Keratinocyte (primary cell): ENCODE data around the gene HNRNPA2B1. TPM values are rescaled to one million over a fixed set of nuclear protein-coding genes. Genes with fewer than 3 reads are reported as not detected.

Experiments used
- DNase-seq: peaks from one replicate; pipeline ENCODE4 v3.0.0-alpha.2; 2011; ENCODE audit warnings: low read depth, missing footprints, low spot score
- FAIRE-seq: peaks from 2 replicates; lab custom pipeline; 2011; peaks lifted over from hg19 to GRCh38; lab: Jason Lieb, UNC
- H2AFZ ChIP-seq: 2 replicates; pipeline ENCODE4 v1.6.0; 2012; ENCODE audit warnings: low read length, control low read depth, inconsistent platforms; ENCODE audit not compliant: control insufficient read depth
- H3K27ac ChIP-seq: 2 replicates; pipeline ENCODE4 v1.5.1; 2011; ENCODE audit warnings: low read length; ENCODE audit not compliant: control insufficient read depth, insufficient read depth
- H3K27me3 ChIP-seq: 3 replicates; pipeline ENCODE4 v1.6.0; 2011; ENCODE audit warnings: low read length; ENCODE audit not compliant: control insufficient read depth, insufficient read depth; ENCODE audit errors: extremely low read depth
- H3K36me3 ChIP-seq, 2 experiments: 2 replicates in 1 of 2; 3 replicates in 1 of 2; pipeline ENCODE4 v1.5.1; 2011; ENCODE audit warnings: low read length in 2 of 2, mild to moderate bottlenecking in 1 of 2; ENCODE audit not compliant: control insufficient read depth in 2 of 2, insufficient read depth in 2 of 2; ENCODE audit errors: extremely low read depth in 1 of 2
- H3K4me1 ChIP-seq: 3 replicates; pipeline ENCODE4 v1.5.1; 2011; ENCODE audit warnings: low read length; ENCODE audit not compliant: control insufficient read depth, insufficient read depth; ENCODE audit errors: extremely low read depth
- H3K4me2 ChIP-seq: 3 replicates; pipeline ENCODE4 v1.6.0; 2011; ENCODE audit warnings: low read depth, low read length; ENCODE audit not compliant: control insufficient read depth, insufficient read depth; ENCODE audit errors: extremely low read depth
- H3K4me3 ChIP-seq, 3 experiments: fragments of 200-600 bp in 1 of 3; sonication (generic) in 1 of 3; 2 replicates in 2 of 3; 3 replicates in 1 of 3; pipeline ENCODE4 v1.5.1; 2011 to 2016; ENCODE audit warnings: low read length in 3 of 3, mild to moderate bottlenecking in 3 of 3, control low read depth in 2 of 3, inconsistent platforms in 1 of 3, low read depth in 1 of 3, mixed read lengths in 1 of 3, mixed run types in 1 of 3, moderate library complexity in 1 of 3; ENCODE audit not compliant: control insufficient read depth in 2 of 3, insufficient read depth in 2 of 3; ENCODE audit errors: extremely low read depth in 1 of 3
- H3K79me2 ChIP-seq: 2 replicates; pipeline ENCODE4 v1.6.0; 2012; ENCODE audit warnings: low read length; ENCODE audit not compliant: control insufficient read depth, insufficient read depth
- H3K9ac ChIP-seq: 3 replicates; pipeline ENCODE4 v1.6.0; 2011; ENCODE audit warnings: low read length; ENCODE audit not compliant: control insufficient read depth, insufficient read depth; ENCODE audit errors: extremely low read depth
- H3K9me1 ChIP-seq: 3 replicates; pipeline ENCODE4 v1.6.0; 2011; ENCODE audit warnings: low read length; ENCODE audit not compliant: control insufficient read depth, insufficient read depth; ENCODE audit errors: extremely low read depth
- H3K9me3 ChIP-seq: 2 replicates; pipeline ENCODE4 v1.5.1; 2012; ENCODE audit warnings: low read depth, low read length; ENCODE audit not compliant: control insufficient read depth
- H4K20me1 ChIP-seq: 3 replicates; pipeline ENCODE4 v1.6.0; 2011; ENCODE audit warnings: low read length; ENCODE audit not compliant: control insufficient read depth, insufficient read depth; ENCODE audit errors: extremely low read depth
- EZH2 ChIP-seq: IDR thresholded peaks from one replicate; pipeline ENCODE4 v1.6.1; 2012; ENCODE audit warnings: inconsistent platforms, mild to moderate bottlenecking, low read length, moderate library complexity
- dilution Hi-C: fragments of 300-500 bp; cut with MboI; formaldehyde crosslinking; loops from one replicate; pipeline ENCODE4 v1.7.0; 2020; ENCODE audit warnings: low sequenced_read_pairs; ENCODE audit not compliant: extremely low pct_ligation_motif_present
- polyA plus RNA-seq, 5 experiments: library from polyadenylated mRNA; depleted of rRNA in 3 of 5; stranded (reverse) in 3 of 5; stranded (forward) in 1 of 5; unstranded in 1 of 5; fragments of >200 nt; gene quantifications; 1 replicate in 1 of 5; 2 replicates in 3 of 5; 3 replicates in 1 of 5; pipeline versions ENCODE4 v1.2.1 to v1.2.3, GENCODE V29; 2011 to 2012; ENCODE audit warnings: missing spikeins in 2 of 5, low read depth in 1 of 5, low replicate concordance in 1 of 5
- TF ChIP-seq, protein P1 (sequence below), 3 experiments: IDR thresholded peaks in 1 of 3; conservative IDR thresholded peaks in 1 of 3; optimal IDR thresholded peaks in 1 of 3; 2 replicates in 2 of 3; 3 replicates in 1 of 3; pipeline versions ENCODE3 to v1.5.1; 2011; ENCODE audit warnings: low read length in 3 of 3, mild to moderate bottlenecking in 3 of 3, moderate library complexity in 2 of 3, control low read depth in 1 of 3, inconsistent platforms in 1 of 3; ENCODE audit not compliant: insufficient read depth in 2 of 3; ENCODE audit errors: extremely low read depth in 1 of 3

The HNRNPA2B1 gene
- polyA plus RNA-seq, 1 donor (not counting 4 experiments of a cell fraction or from before 2014, with no cell fraction given): 511 TPM

DNA sequence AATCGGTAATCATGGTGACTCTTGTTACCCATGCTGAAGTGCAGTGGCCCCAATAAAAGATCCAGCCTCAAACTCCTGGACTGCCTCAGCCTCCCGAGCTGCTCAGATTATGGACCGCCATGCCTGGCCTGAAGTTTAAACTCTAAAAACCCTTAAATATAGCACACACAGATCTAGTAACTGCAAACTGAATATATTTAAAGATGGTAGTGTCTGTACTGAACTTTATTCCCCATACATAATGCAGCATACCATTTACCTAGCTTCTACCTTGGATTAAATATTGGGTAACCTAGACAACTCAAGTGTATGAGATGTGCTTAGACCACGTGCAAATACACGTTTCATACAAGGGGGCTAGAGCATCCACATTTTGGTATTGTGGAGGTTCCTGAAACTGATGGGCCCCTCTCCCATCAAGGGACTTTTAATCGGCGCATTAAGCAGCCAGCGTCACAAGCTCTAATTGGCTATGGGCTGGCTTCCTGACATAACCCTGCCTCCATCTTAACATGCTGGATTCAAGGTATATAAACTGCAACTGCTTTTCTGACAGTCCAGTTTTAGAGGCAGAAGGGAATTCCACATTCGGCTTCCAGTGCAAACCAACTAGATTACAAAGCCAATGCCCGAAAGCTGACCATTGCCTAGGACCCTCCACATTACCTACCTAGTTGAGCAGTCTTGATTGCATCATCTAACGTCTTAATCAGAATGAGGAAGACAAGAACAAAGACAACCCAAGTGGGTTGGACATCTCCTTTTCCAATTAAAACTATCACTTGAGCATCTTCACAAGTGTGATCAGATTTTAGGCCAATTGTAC is 13.0 kb downstream of the HNRNPA2B1 start:
- peaks cover 15% of the 10 kb centered on the region for H3K79me2 ChIP-seq
- no peak overlapping the region for H3K4me2 ChIP-seq
- peaks cover 19 to 44% of the 10 kb centered on the region in 2 experiments for H3K36me3 ChIP-seq
- H3K27ac ChIP-seq: no peak overlapping the region
- FAIRE-seq (no peak), DNase-seq (no peak)
- no peak for TF ChIP-seq EZH2
- TF ChIP-seq, protein P1, sequence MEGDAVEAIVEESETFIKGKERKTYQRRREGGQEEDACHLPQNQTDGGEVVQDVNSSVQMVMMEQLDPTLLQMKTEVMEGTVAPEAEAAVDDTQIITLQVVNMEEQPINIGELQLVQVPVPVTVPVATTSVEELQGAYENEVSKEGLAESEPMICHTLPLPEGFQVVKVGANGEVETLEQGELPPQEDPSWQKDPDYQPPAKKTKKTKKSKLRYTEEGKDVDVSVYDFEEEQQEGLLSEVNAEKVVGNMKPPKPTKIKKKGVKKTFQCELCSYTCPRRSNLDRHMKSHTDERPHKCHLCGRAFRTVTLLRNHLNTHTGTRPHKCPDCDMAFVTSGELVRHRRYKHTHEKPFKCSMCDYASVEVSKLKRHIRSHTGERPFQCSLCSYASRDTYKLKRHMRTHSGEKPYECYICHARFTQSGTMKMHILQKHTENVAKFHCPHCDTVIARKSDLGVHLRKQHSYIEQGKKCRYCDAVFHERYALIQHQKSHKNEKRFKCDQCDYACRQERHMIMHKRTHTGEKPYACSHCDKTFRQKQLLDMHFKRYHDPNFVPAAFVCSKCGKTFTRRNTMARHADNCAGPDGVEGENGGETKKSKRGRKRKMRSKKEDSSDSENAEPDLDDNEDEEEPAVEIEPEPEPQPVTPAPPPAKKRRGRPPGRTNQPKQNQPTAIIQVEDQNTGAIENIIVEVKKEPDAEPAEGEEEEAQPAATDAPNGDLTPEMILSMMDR (optimal IDR thresholded peaks at IDR 0.05 in 1 of 3, IDR thresholded peaks at IDR 0.05 in 1 of 3, conservative IDR thresholded peaks at IDR 0.05 in 1 of 3; ENCODE audit: extremely low read depth in 1 of 3, insufficient read depth in 2 of 3, low read length in 3 of 3): no peak
- H4K20me1 ChIP-seq: peaks cover 20% of the 10 kb centered on the region
- no peak overlapping the region for H3K4me3 ChIP-seq
- H3K27me3 ChIP-seq: no peaks in the 10 kb centered on the region
- no peaks in the 10 kb centered on the region for H3K9me1 ChIP-seq
- H2AFZ ChIP-seq: no peak overlapping the region
- no peaks in the 10 kb centered on the region for H3K9me3 ChIP-seq
- dilution Hi-C loops: no loop called here
- no peak overlapping the region for H3K9ac ChIP-seq
- H3K4me1 ChIP-seq: no peaks in the 10 kb centered on the region

DNA sequence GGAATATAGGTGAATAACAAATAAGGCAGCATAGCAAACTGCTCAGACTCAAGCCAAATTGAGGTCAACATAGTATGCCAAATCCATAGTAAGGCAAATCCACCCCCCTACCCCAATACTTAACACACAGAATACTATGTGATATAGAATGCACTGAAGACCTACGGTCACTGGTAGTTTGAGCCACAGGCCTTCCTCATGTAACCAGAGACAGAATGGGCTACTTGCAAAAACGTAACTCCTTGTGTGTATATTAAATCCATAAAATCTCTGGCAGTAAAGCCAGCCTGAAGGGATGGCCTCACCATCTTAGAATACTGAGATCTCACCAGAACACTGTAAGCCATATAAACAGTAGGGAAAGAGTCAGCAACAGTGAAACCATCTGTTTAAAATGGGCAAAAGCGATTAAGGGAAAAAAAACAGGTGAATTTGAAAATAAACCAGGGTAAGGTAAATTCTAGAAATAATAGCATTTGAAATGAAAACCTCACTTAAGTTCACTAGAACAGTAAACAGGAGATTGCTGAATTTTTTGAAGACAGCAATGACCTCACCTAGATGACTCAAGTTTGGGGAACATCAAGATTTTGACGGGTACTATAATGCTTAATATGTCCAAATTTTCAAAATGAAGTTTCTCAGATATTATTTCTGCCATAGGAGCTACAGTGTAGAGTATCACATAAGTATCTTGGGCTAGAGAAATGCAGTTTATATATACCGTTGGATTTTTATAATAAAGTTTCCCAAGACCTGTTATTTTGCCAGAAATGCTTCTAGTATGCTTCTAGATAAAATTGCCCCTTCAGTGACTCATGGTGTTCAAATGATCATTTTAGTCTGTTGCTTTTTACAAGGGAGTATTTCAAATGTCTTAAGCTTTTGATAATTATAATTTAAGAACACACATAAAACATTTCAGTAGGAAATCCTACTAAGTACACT is 13.9 kb downstream of the HNRNPA2B1 start:
- no peak for DNase-seq
- Histone ChIP-seq H2AFZ (no peak overlapping the region), H3K4me2 (no peak overlapping the region), H3K27ac (no peak overlapping the region), H3K4me1 (no peaks in the 10 kb centered on the region), H3K9me1 (no peaks in the 10 kb centered on the region), H3K79me2 (peaks cover 7% of the 10 kb centered on the region), H3K27me3 (no peaks in the 10 kb centered on the region), H3K4me3 (no peak overlapping the region), H3K9me3 (no peaks in the 10 kb centered on the region), H4K20me1 (peaks cover 15% of the 10 kb centered on the region), H3K36me3 (peaks cover 17 to 39% of the 10 kb centered on the region in 2 experiments), H3K9ac (no peak overlapping the region)
- no peak for FAIRE-seq
- TF ChIP-seq EZH2: no peak
- TF ChIP-seq, protein P1 (optimal IDR thresholded peaks at IDR 0.05 in 1 of 3, IDR thresholded peaks at IDR 0.05 in 1 of 3, conservative IDR thresholded peaks at IDR 0.05 in 1 of 3; ENCODE audit: extremely low read depth in 1 of 3, insufficient read depth in 2 of 3, low read length in 3 of 3): no peak
- dilution Hi-C loops: no loop called here
